Activated T-cell treated with anti-CD3 and anti-CD28 coated beads for 1 hour (primary cell): Measurements from ENCODE around the gene SOX6.

Experiments
- DNase-seq: peaks from one replicate; pipeline ENCODE4 v3.0.0-alpha.2; 2020; ENCODE audit warnings: low read depth

Gene SOX6

GRCh38 chr11:16317712-16318111 is 38.6 kb downstream of the SOX6 start:
- no peak for DNase-seq

- DNase-seq = no peak
Measured at GRCh38 chr11:16313846-16314245, 42.5 kb downstream of the SOX6 start.

GRCh38 chr11:16312233-16312765 is 44.0 kb downstream of the SOX6 start:
- DNase-seq = no peak

GRCh38 chr11:16311831-16312230 is 44.5 kb downstream of the SOX6 start:
- no peak for DNase-seq

GRCh38 chr11:16310943-16311342 is 45.4 kb downstream of the SOX6 start:
- no peak for DNase-seq

- DNase-seq = no peak
Measured at GRCh38 chr11:16309226-16309625, 47.1 kb downstream of the SOX6 start.

GRCh38 chr11:16301462-16301861 is 54.9 kb downstream of the SOX6 start:
- DNase-seq = no peak

- no peak for DNase-seq
Measured at GRCh38 chr11:16299884-16300782, 56.2 kb downstream of the SOX6 start.

GRCh38 chr11:16299390-16299789 is 57.0 kb downstream of the SOX6 start:
- no peak for DNase-seq

GRCh38 chr11:16297332-16297731 is 59.0 kb downstream of the SOX6 start:
- DNase-seq = no peak

GRCh38 chr11:16296273-16296672 is 60.1 kb downstream of the SOX6 start:
- DNase-seq = no peak

GRCh38 chr11:16295592-16295991 is 60.8 kb downstream of the SOX6 start:
- DNase-seq = no peak

GRCh38 chr11:16293204-16293681 is 63.1 kb downstream of the SOX6 start:
- no peak for DNase-seq

GRCh38 chr11:16292167-16292859 is 64.0 kb downstream of the SOX6 start:
- no peak for DNase-seq

GRCh38 chr11:16291729-16292128 is 64.6 kb downstream of the SOX6 start:
- no peak for DNase-seq

GRCh38 chr11:16289541-16289940 is 66.8 kb downstream of the SOX6 start:
- no peak for DNase-seq

GRCh38 chr11:16287630-16288280 is 68.6 kb downstream of the SOX6 start:
- no peak for DNase-seq

GRCh38 chr11:16286095-16286494 is 70.3 kb downstream of the SOX6 start:
- no peak for DNase-seq

GRCh38 chr11:16280256-16280682 is 76.1 kb downstream of the SOX6 start:
- no peak for DNase-seq

- DNase-seq = no peak
Measured at GRCh38 chr11:16279524-16279923, 76.8 kb downstream of the SOX6 start.

GRCh38 chr11:16278979-16279378 is 77.4 kb downstream of the SOX6 start:
- no peak for DNase-seq

- DNase-seq = no peak
Measured at GRCh38 chr11:16278273-16278672, 78.1 kb downstream of the SOX6 start.
